Measurements from ENCODE around the gene MAPKBP1. TPM values are rescaled to one million over a fixed set of nuclear protein-coding genes. Genes with fewer than 3 reads are reported as not detected.

Gene MAPKBP1
- total RNA-seq, 4 donors from 2014 or later = 18.2 to 54.6 (median 42.9) TPM

DNA sequence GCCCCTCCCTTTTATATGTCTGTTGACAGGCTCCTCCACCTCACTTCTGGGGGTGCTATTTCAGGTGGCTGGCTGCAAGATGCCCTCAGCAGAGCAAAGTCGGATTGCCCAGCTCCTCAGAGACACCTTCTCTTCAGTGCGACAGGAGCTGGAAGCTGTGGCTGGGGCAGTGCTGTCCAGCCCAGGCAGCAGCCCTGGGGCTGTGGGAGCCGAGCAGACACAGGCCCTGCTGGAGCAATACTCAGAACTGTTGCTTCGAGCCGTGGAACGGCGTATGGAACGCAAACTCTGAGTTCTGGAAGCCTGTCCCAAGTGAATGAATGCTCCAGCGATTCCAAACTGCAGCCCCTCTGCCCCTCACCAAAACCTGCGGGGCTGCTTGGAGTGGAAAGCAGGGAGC is 50.9 kb downstream of the MAPKBP1 start:
- 76% methylated on average over 10 of the region's 10 CpGs for WGBS
- no peak for DNase-seq (ENCODE audit: extremely low spot score)
- no peaks in the 10 kb centered on the region for H3K27me3 ChIP-seq
- TF ChIP-seq, protein P1, sequence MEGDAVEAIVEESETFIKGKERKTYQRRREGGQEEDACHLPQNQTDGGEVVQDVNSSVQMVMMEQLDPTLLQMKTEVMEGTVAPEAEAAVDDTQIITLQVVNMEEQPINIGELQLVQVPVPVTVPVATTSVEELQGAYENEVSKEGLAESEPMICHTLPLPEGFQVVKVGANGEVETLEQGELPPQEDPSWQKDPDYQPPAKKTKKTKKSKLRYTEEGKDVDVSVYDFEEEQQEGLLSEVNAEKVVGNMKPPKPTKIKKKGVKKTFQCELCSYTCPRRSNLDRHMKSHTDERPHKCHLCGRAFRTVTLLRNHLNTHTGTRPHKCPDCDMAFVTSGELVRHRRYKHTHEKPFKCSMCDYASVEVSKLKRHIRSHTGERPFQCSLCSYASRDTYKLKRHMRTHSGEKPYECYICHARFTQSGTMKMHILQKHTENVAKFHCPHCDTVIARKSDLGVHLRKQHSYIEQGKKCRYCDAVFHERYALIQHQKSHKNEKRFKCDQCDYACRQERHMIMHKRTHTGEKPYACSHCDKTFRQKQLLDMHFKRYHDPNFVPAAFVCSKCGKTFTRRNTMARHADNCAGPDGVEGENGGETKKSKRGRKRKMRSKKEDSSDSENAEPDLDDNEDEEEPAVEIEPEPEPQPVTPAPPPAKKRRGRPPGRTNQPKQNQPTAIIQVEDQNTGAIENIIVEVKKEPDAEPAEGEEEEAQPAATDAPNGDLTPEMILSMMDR (IDR thresholded peaks at IDR 0.05) = no peak
- TF ChIP-seq POLR2AphosphoS5 (IDR thresholded peaks at IDR 0.05) (no peak), EP300 (IDR thresholded peaks at IDR 0.05) (no peak), POLR2A (IDR thresholded peaks at IDR 0.05; ENCODE audit: low read depth) (no peak)
- intact Hi-C loops (cut with DNase I) = loop anchor here (5.0 kb wide), 1 partner anchor 67 kb away; the partner anchor contains the start of gene SPTBN5
- no peak overlapping the region for H3K27ac ChIP-seq (replicated peaks in 1 of 4)
- peaks cover 47 to 60% (median 55%) of the 10 kb centered on the region in 4 donors for H3K36me3 ChIP-seq
- H3K4me1 ChIP-seq = peaks cover 18 to 28% (median 23%) of the 10 kb centered on the region in 4 donors
- H3K9me3 ChIP-seq = no peaks in the 10 kb centered on the region
- no peak overlapping the region for H3K4me3 ChIP-seq

DNA sequence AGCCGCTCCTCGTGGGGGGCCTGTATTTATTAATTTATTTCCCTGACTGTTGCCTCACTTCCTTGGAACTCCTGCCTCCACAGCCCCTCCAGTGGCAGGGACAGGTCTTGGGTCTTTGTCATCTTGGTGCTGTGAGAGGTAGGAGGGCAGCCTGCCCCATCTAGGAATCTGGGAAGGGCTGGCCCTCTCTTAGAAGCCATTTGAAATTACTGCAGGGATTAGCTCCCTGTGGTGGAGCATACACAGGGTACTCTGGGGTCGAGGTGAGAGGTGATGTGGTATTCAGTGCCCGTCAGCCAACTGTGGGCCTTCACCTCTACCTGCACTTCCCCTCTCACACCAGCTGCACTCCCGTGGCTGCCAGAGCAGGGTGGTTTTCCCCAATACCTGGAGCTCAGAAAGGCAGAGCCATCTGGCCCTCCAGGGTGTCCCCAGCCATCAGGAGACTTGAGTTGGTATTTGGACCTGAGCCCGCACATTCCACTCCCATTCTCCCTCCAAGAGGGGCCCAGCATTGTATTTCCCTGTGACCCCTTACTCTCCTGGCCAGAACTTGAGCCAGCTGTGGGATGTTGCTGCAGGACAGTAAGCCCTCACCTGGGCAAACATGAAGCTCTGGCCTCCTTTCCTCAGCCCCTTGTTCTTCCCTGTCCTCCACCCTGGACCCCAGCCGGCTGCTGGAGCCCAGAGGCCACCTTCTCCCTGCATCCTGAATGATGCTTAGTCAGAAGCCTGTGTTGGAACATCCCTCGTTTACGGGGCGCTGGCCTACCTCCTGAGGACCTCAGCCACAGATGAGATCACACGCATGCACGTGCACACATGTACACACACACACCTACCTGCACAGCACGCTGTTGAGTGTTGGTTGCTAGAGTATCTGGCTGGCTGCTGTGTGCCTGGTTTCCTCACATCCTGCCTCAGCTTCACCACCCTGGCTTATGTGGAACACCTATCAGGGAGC is 51.6 kb downstream of the MAPKBP1 start:
- peaks cover 19 to 35% (median 27%) of the 10 kb centered on the region in 4 donors for H3K4me1 ChIP-seq
- no peak overlapping the region for H3K27ac ChIP-seq (replicated peaks in 1 of 4)

DNA sequence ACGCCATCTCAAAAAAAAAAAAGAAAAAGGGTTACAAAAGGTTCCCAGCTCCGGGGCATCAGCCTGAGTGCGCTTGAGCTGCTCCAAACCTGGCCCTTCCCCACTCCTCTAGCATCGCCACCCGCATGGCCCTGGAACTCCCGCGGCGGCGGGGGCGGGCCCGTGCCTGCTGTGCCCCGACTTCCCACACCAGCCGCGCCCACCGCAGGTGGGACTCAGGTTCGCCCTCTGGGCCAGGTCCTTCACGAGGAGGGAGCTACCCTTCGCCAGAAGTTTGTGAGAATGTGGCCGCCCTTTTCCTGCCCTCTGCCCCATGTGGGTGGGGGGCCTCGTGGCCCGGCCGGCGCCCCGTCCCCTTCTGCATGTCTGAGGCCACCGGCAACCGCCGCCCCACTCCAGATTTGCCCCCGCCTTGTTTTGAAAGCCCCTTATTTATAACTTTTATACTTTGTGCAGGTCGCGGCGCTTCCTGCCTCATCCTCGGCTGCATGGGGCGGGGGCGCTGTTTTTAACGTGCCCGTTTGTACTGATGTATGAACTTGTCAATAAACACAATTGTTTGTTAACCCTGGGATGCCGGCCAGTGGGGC is 53.1 kb downstream of the MAPKBP1 start:
- no peaks in the 10 kb centered on the region for H3K27me3 ChIP-seq
- TF ChIP-seq, protein P1 (IDR thresholded peaks at IDR 0.05) = no peak
- TF ChIP-seq POLR2A (IDR thresholded peaks at IDR 0.05; ENCODE audit: low read depth) (no peak), POLR2AphosphoS5 (IDR thresholded peaks at IDR 0.05) (no peak), EP300 (IDR thresholded peaks at IDR 0.05) (no peak)
- no peak for DNase-seq (ENCODE audit: extremely low spot score)
- H3K4me3 ChIP-seq = peak overlapping the region; percentile 74 to 79 (median 77)
- intact Hi-C loops (cut with DNase I) = loop anchor here (5.0 kb wide), 1 partner anchor 65 kb away; the partner anchor contains the start of gene SPTBN5
- WGBS = 7% methylated on average over 29 of the region's 37 CpGs
- peaks cover 30 to 56% (median 40%) of the 10 kb centered on the region in 4 donors for H3K36me3 ChIP-seq
- H3K4me1 ChIP-seq = peaks cover 19 to 35% (median 28%) of the 10 kb centered on the region in 4 donors
- H3K27ac ChIP-seq (replicated peaks in 1 of 4) = peak overlapping the region in 3 of 4 donors; percentile 84 to 94 (median 90)
- no peaks in the 10 kb centered on the region for H3K9me3 ChIP-seq

More for the DNA sequence above, 51.6 kb downstream of the MAPKBP1 start:
- TF ChIP-seq EP300 (IDR thresholded peaks at IDR 0.05) (no peak), POLR2A (IDR thresholded peaks at IDR 0.05; ENCODE audit: low read depth) (no peak)
- Histone ChIP-seq H3K4me3 (no peak overlapping the region), H3K27me3 (no peaks in the 10 kb centered on the region), H3K9me3 (no peaks in the 10 kb centered on the region), H3K36me3 (peaks cover 45 to 57% (median 48%) of the 10 kb centered on the region in 4 donors)
- intact Hi-C loops (cut with DNase I) = loop anchor here (5.0 kb wide), 1 partner anchor 66 kb away; the partner anchor contains the start of gene SPTBN5
- DNase-seq (ENCODE audit: extremely low spot score) = no peak
- WGBS = 79% methylated on average over 8 of the region's 13 CpGs

DNA sequence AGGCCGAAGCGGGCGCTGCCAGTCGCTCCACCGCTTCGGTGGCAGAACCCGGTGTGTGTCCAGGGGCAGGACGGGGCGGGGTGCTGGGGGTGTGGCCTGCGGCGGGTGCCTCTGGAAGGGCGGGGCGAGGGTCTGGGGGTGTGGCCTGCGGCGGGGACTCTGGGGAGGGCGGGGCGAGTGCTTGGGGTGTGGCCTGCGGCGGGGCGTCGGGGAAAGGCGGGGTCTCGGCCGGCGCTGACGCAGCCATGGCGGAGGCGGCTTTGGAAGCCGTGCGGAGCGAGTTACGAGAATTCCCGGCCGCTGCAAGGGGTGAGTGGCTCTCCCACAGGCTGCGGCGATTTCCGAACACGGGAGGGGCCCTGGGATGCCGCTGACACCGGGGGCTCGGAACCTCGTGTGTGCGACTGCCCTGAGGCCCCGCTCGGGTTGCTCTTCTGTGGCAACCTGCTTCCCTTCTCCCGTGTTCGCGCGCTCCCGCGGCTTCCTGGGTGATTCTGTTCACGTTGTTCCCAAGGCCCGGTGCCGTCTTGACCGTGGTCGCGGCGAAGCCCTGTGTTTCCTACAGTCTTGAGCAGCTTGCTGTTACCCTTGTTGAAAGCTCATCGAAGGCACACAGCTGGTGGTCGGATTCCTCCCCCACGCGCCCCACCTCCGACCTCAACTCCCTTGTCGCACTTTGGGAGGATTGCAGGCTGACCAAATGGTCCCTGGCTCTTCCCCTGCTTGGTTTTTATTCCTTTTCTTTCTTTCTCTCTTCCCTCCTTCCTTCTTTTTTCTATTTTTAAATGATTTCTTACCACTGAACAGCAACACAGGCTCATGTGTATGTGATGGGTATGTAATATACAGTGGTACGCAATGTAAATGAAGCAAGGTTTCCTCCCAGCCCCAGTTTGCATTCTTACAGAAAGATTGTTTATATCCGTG is 53.9 kb downstream of the MAPKBP1 start, which contains the start of gene JMJD7:
TSS of gene JMJD7 (plus strand) at position 213 of the 927 bp plus-strand sequence. CDS start at position 246, 33 bp downstream.
- 1% methylated on average over 22 of the region's 66 CpGs for WGBS
- TF ChIP-seq POLR2A (IDR thresholded peaks at IDR 0.05; ENCODE audit: low read depth) = peak; percentile 14
- TF ChIP-seq, protein P1 (IDR thresholded peaks at IDR 0.05) = no peak
- peak; percentile 80 to 92 for TF ChIP-seq POLR2AphosphoS5 (IDR thresholded peaks at IDR 0.05)
- Histone ChIP-seq H3K9me3 (no peaks in the 10 kb centered on the region), H3K4me1 (peaks cover 22 to 35% (median 28%) of the 10 kb centered on the region in 4 donors), H3K4me3 (peak within 1 kb of the TSS; percentile 74 to 79 (median 77)), H3K27me3 (no peaks in the 10 kb centered on the region), H3K36me3 (peaks cover 23 to 55% (median 36%) of the 10 kb centered on the region in 4 donors), H3K27ac (replicated peaks in 1 of 4) (peak within 1 kb of the TSS; percentile 84 to 94 (median 88))
- intact Hi-C loops (cut with DNase I) = loop anchor here (5.0 kb wide), 1 partner anchor 64 kb away; the partner anchor contains the start of gene SPTBN5
- peak; percentile 99 for DNase-seq (ENCODE audit: extremely low spot score)

Measured in esophagus muscularis mucosa (tissue), 4 donors.